GM21367 (cell line): ENCODE results near the gene TBX15.

ENCODE experiments used
- ATAC-seq: cut with Tn5 transposase; IDR thresholded peaks from one replicate; pipeline ENCODE4 v1.9.1; 2021; ENCODE audit not compliant: unreplicated experiment

Gene TBX15

GRCh38 chr1:118899340-118899739 lies 88.8 kb downstream of the TBX15 start:
- ATAC-seq = no peak

GRCh38 chr1:118898712-118899111 lies 89.4 kb downstream of the TBX15 start:
- no peak for ATAC-seq

- no peak for ATAC-seq
Measured at GRCh38 chr1:118896416-118896815, 91.7 kb downstream of the TBX15 start.

GRCh38 chr1:118894836-118895235 lies 93.3 kb downstream of the TBX15 start:
- no peak for ATAC-seq

GRCh38 chr1:118890851-118891384 lies 97.2 kb downstream of the TBX15 start:
- ATAC-seq = no peak

GRCh38 chr1:118884946-118885345 lies 103.2 kb downstream of the TBX15 start:
- ATAC-seq = no peak

GRCh38 chr1:118881751-118882150 lies 106.4 kb downstream of the TBX15 start:
- no peak for ATAC-seq

GRCh38 chr1:118878661-118879060 lies 109.5 kb downstream of the TBX15 start:
- ATAC-seq = no peak

GRCh38 chr1:118877668-118878396 lies 110.3 kb downstream of the TBX15 start:
- ATAC-seq = no peak

- no peak for ATAC-seq
Measured at GRCh38 chr1:118871582-118872171, 116.5 kb downstream of the TBX15 start.

GRCh38 chr1:118868387-118868786 lies 119.8 kb downstream of the TBX15 start:
- ATAC-seq = no peak

GRCh38 chr1:118866330-118866729 lies 121.8 kb downstream of the TBX15 start:
- no peak for ATAC-seq

GRCh38 chr1:118863688-118864087 lies 124.5 kb downstream of the TBX15 start:
- no peak for ATAC-seq

GRCh38 chr1:118862755-118863154 lies 125.4 kb downstream of the TBX15 start:
- no peak for ATAC-seq

- no peak for ATAC-seq
Measured at GRCh38 chr1:118861216-118861615, 126.9 kb downstream of the TBX15 start.

GRCh38 chr1:118859999-118860398 lies 128.1 kb downstream of the TBX15 start:
- ATAC-seq = no peak

GRCh38 chr1:118846443-118846842 lies 141.7 kb downstream of the TBX15 start:
- no peak for ATAC-seq

- no peak for ATAC-seq
Measured at GRCh38 chr1:118842452-118843201, 145.5 kb downstream of the TBX15 start.

- no peak for ATAC-seq
Measured at GRCh38 chr1:118841521-118841920, 146.6 kb downstream of the TBX15 start.
